Right atrium auricular region (tissue), 2 donors: ENCODE measurements around the gene POLG. TPM values are rescaled to one million over a fixed set of nuclear protein-coding genes. Genes with fewer than 3 reads are reported as not detected.

Experiments used
- DNase-seq: peaks from one replicate; pipeline ENCODE4 v3.0.0-alpha.2; 2019; ENCODE audit warnings: low spot score
- H3K27ac ChIP-seq, 2 donors: fragments of 200-600 bp; sonication (generic); 1 replicate in 1 of 2; 2 replicates in 1 of 2; pipeline ENCODE4 v1.5.1; 2016 to 2019
- H3K27me3 ChIP-seq, 2 donors: fragments of 200-600 bp; sonication (generic); one replicate each; pipeline versions ENCODE4 v1.5.1 to v1.6.0; 2017 to 2019
- H3K36me3 ChIP-seq: fragments of 200-600 bp; sonication (generic); one replicate; pipeline ENCODE4 v1.5.1; 2016
- H3K4me1 ChIP-seq, 2 donors: fragments of 200-600 bp; sonication (generic); one replicate each; pipeline versions ENCODE4 v1.5.1 to v1.6.0; 2017 to 2019
- H3K4me3 ChIP-seq, 2 donors: fragments of 200-600 bp; sonication (generic); 1 replicate in 1 of 2; 2 replicates in 1 of 2; pipeline ENCODE4 v1.5.1; 2017 to 2019; ENCODE audit warnings: mild to moderate bottlenecking in 1 of 2, moderate library complexity in 1 of 2
- H3K9me3 ChIP-seq, 2 donors: fragments of 200-600 bp; sonication (generic); one replicate each; pipeline ENCODE4 v1.5.1; 2019
- total RNA-seq, 2 donors: library from RNA; depleted of rRNA; stranded (reverse); fragments of >200 nt; gene quantifications; one replicate each; pipeline ENCODE4 v1.1.0, GENCODE V29; 2016
- TF ChIP-seq, protein P1 (sequence below), 2 donors: fragments of 200-600 bp; sonication (generic); IDR thresholded peaks; one replicate each; pipeline ENCODE4 v1.5.1; 2019; ENCODE audit warnings: antibody characterized with exemption in 2 of 2

The POLG gene
- total RNA-seq, 2 donors from 2014 or later: 36.0 to 37.9 TPM

- Histone ChIP-seq H3K27ac (no peak overlapping the region), H3K27me3 (peaks cover 52 to 78% of the 10 kb centered on the region in 2 donors), H3K4me1 (peaks cover 0 to 26% of the 10 kb centered on the region in 2 donors)
Observed at GRCh38 chr15:89371228-89372044, 36.8 kb upstream of the POLG start.

DNA sequence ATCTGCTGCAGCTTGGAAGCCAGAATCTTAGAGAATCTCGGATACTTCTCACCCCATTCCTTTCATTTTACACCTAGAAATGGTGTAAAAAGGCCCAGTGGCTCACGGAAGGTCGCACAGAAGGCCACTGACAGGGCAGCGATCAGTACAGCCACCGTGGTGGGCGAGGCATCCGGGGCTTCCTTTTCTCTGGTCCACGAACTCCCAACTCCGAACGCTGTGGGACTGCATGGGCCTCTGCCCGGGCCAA lies 36.3 kb upstream of the POLG start:
- Histone ChIP-seq H3K27ac (no peak overlapping the region), H3K27me3 (peaks cover 50 to 83% of the 10 kb centered on the region in 2 donors), H3K9me3 (no peaks in the 10 kb centered on the region), H3K36me3 (no peaks in the 10 kb centered on the region), H3K4me3 (peak overlapping the region in 1 of 2 donors; percentile 41), H3K4me1 (peaks cover 0 to 26% of the 10 kb centered on the region in 2 donors)
- no peak for DNase-seq
- TF ChIP-seq, protein P1, sequence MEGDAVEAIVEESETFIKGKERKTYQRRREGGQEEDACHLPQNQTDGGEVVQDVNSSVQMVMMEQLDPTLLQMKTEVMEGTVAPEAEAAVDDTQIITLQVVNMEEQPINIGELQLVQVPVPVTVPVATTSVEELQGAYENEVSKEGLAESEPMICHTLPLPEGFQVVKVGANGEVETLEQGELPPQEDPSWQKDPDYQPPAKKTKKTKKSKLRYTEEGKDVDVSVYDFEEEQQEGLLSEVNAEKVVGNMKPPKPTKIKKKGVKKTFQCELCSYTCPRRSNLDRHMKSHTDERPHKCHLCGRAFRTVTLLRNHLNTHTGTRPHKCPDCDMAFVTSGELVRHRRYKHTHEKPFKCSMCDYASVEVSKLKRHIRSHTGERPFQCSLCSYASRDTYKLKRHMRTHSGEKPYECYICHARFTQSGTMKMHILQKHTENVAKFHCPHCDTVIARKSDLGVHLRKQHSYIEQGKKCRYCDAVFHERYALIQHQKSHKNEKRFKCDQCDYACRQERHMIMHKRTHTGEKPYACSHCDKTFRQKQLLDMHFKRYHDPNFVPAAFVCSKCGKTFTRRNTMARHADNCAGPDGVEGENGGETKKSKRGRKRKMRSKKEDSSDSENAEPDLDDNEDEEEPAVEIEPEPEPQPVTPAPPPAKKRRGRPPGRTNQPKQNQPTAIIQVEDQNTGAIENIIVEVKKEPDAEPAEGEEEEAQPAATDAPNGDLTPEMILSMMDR (IDR thresholded peaks at IDR 0.05): no peak

More at GRCh38 chr15:89371228-89372044, 36.8 kb upstream of the POLG start:
- TF ChIP-seq, protein P1 (IDR thresholded peaks at IDR 0.05): no peak
- H3K9me3 ChIP-seq: no peaks in the 10 kb centered on the region
- H3K36me3 ChIP-seq: no peaks in the 10 kb centered on the region
- no peak for DNase-seq
- H3K4me3 ChIP-seq: peak overlapping the region in 1 of 2 donors; percentile 41

- Histone ChIP-seq H3K27me3 (peaks cover 50 to 84% of the 10 kb centered on the region in 2 donors), H3K9me3 (no peaks in the 10 kb centered on the region), H3K4me3 (no peak overlapping the region), H3K27ac (no peak overlapping the region), H3K36me3 (no peaks in the 10 kb centered on the region), H3K4me1 (peaks cover 0 to 26% of the 10 kb centered on the region in 2 donors)
- DNase-seq: no peak
- TF ChIP-seq, protein P1 (IDR thresholded peaks at IDR 0.05): no peak
Observed at GRCh38 chr15:89370120-89370977, 35.7 kb upstream of the POLG start.

DNA sequence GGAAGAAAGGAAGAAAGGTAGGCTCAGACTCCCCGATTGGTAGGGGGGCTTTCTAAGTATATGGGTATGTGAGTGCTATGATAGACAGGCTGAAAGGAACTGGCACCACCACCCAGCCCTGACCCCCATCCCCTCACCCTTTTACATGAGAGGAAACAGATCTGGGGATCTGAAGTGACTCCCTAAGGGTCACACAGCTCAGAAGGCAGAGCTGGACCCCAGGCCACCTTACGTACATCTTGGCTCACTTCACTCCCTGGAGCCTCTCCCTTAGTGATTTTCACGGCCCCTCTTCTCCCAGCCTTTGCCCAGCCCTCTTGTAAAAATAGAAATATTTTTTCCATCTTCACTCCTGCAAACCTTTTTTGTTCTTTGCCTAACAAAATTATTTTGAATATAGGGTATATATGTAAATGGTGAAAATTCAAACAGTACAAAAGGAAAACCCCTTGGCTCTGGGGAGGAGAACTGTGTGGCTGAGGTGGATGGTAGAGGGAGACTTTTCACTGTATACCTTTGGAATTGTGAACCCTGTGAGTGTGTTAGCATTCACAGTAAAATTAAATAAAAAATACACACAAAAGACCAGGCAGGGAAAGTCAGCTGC lies 34.8 kb upstream of the POLG start:
- TF ChIP-seq, protein P1 (IDR thresholded peaks at IDR 0.05): no peak
- H3K36me3 ChIP-seq: no peaks in the 10 kb centered on the region
- no peak overlapping the region for H3K27ac ChIP-seq
- H3K9me3 ChIP-seq: no peaks in the 10 kb centered on the region
- no peak overlapping the region for H3K4me3 ChIP-seq
- no peak for DNase-seq
- H3K27me3 ChIP-seq: peaks cover 54 to 90% of the 10 kb centered on the region in 2 donors
- peaks cover 0 to 26% of the 10 kb centered on the region in 2 donors for H3K4me1 ChIP-seq

- TF ChIP-seq, protein P1 (IDR thresholded peaks at IDR 0.05): no peak
- H3K36me3 ChIP-seq: no peaks in the 10 kb centered on the region
- H3K27ac ChIP-seq: no peak overlapping the region
- peaks cover 56 to 90% of the 10 kb centered on the region in 2 donors for H3K27me3 ChIP-seq
- no peak overlapping the region for H3K4me3 ChIP-seq
- H3K4me1 ChIP-seq: peaks cover 0 to 26% of the 10 kb centered on the region in 2 donors
- DNase-seq: no peak
- H3K9me3 ChIP-seq: no peaks in the 10 kb centered on the region
Observed at GRCh38 chr15:89368566-89369223, 34.1 kb upstream of the POLG start.
